ENCODE results near the gene KLHDC3.

Gene KLHDC3

GRCh38 chr6:43001843-43002242 lies 12.2 kb upstream of the KLHDC3 start:
- H3K27me3 ChIP-seq (ENCODE audit: control insufficient read depth, insufficient read depth, low read length), result no peaks in the 10 kb centered on the region
- H3K4me2 ChIP-seq (ENCODE audit: low read length), result no peak overlapping the region
- H3K4me1 ChIP-seq, result no peaks in the 10 kb centered on the region
- H2AFZ ChIP-seq, result no peak overlapping the region
- no peaks in the 10 kb centered on the region for H3K36me3 ChIP-seq (ENCODE audit: control insufficient read depth, insufficient read depth, low read length)
- no peak overlapping the region for H3K9ac ChIP-seq
- no peaks in the 10 kb centered on the region for H3K9me3 ChIP-seq (ENCODE audit: control insufficient read depth, low read length)
- H3K79me2 ChIP-seq, result peaks cover 17% of the 10 kb centered on the region
- H3K27ac ChIP-seq, result no peak overlapping the region
- TF ChIP-seq, protein P1, sequence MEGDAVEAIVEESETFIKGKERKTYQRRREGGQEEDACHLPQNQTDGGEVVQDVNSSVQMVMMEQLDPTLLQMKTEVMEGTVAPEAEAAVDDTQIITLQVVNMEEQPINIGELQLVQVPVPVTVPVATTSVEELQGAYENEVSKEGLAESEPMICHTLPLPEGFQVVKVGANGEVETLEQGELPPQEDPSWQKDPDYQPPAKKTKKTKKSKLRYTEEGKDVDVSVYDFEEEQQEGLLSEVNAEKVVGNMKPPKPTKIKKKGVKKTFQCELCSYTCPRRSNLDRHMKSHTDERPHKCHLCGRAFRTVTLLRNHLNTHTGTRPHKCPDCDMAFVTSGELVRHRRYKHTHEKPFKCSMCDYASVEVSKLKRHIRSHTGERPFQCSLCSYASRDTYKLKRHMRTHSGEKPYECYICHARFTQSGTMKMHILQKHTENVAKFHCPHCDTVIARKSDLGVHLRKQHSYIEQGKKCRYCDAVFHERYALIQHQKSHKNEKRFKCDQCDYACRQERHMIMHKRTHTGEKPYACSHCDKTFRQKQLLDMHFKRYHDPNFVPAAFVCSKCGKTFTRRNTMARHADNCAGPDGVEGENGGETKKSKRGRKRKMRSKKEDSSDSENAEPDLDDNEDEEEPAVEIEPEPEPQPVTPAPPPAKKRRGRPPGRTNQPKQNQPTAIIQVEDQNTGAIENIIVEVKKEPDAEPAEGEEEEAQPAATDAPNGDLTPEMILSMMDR (IDR thresholded peaks at IDR 0.05), result no peak
- no peak overlapping the region for H3K4me3 ChIP-seq (ENCODE audit: low read depth, low read length)

GRCh38 chr6:43005844-43006243 lies 8.2 kb upstream of the KLHDC3 start:
- no peak overlapping the region for H3K9ac ChIP-seq
- H3K4me2 ChIP-seq (ENCODE audit: low read length), result no peak overlapping the region
- H3K79me2 ChIP-seq, result peaks cover 2% of the 10 kb centered on the region
- no peaks in the 10 kb centered on the region for H3K36me3 ChIP-seq (ENCODE audit: control insufficient read depth, insufficient read depth, low read length)
- H3K27me3 ChIP-seq (ENCODE audit: control insufficient read depth, insufficient read depth, low read length), result no peaks in the 10 kb centered on the region
- H2AFZ ChIP-seq, result no peak overlapping the region
- TF ChIP-seq, protein P1 (IDR thresholded peaks at IDR 0.05), result no peak
- H3K4me3 ChIP-seq (ENCODE audit: low read depth, low read length), result no peak overlapping the region
- H3K4me1 ChIP-seq, result no peaks in the 10 kb centered on the region
- no peaks in the 10 kb centered on the region for H3K9me3 ChIP-seq (ENCODE audit: control insufficient read depth, low read length)
- H3K27ac ChIP-seq, result no peak overlapping the region

GRCh38 chr6:43006251-43006650 lies 7.8 kb upstream of the KLHDC3 start:
- no peak overlapping the region for H3K27ac ChIP-seq
- no peak overlapping the region for H3K9ac ChIP-seq
- H2AFZ ChIP-seq, result no peak overlapping the region
- no peaks in the 10 kb centered on the region for H3K4me1 ChIP-seq
- no peaks in the 10 kb centered on the region for H3K36me3 ChIP-seq (ENCODE audit: control insufficient read depth, insufficient read depth, low read length)
- H3K4me2 ChIP-seq (ENCODE audit: low read length), result no peak overlapping the region
- TF ChIP-seq, protein P1 (IDR thresholded peaks at IDR 0.05), result no peak
- no peaks in the 10 kb centered on the region for H3K27me3 ChIP-seq (ENCODE audit: control insufficient read depth, insufficient read depth, low read length)
- no peaks in the 10 kb centered on the region for H3K9me3 ChIP-seq (ENCODE audit: control insufficient read depth, low read length)
- no peak overlapping the region for H3K4me3 ChIP-seq (ENCODE audit: low read depth, low read length)
- H3K79me2 ChIP-seq, result peaks cover 2% of the 10 kb centered on the region

DNA sequence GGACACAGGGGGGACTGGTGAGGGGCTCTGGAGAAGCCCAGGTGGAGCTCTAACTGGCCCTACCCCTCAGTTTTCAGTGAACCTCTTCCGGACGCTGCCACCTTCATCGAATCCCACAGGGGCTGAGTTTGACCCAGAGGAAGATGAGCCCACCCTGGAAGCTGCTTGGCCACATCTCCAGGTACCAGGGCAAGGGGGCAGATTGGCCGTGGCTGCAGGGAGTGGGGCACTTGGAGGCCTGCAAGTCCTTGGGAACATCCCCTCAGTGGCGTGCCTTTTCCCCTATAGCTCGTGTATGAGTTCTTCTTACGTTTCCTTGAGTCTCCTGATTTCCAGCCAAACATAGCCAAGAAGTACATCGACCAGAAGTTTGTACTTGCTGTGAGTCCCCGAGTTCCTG lies 6.9 kb upstream of the KLHDC3 start:
- Histone ChIP-seq H3K79me2 (no peaks in the 10 kb centered on the region), H3K4me1 (no peaks in the 10 kb centered on the region), H3K36me3 (ENCODE audit: control insufficient read depth, insufficient read depth, low read length) (no peaks in the 10 kb centered on the region), H3K4me3 (ENCODE audit: low read depth, low read length) (no peak overlapping the region), H3K9ac (no peak overlapping the region), H2AFZ (no peak overlapping the region), H3K27me3 (ENCODE audit: control insufficient read depth, insufficient read depth, low read length) (no peaks in the 10 kb centered on the region), H3K4me2 (ENCODE audit: low read length) (no peak overlapping the region), H3K27ac (no peak overlapping the region), H3K9me3 (ENCODE audit: control insufficient read depth, low read length) (no peaks in the 10 kb centered on the region)
- TF ChIP-seq, protein P1 (IDR thresholded peaks at IDR 0.05), result no peak

- H3K9me3 ChIP-seq (ENCODE audit: control insufficient read depth, low read length), result no peaks in the 10 kb centered on the region
- no peak overlapping the region for H3K4me3 ChIP-seq (ENCODE audit: low read depth, low read length)
- no peak overlapping the region for H2AFZ ChIP-seq
- H3K4me2 ChIP-seq (ENCODE audit: low read length), result no peak overlapping the region
- no peak overlapping the region for H3K27ac ChIP-seq
- no peaks in the 10 kb centered on the region for H3K36me3 ChIP-seq (ENCODE audit: control insufficient read depth, insufficient read depth, low read length)
- no peaks in the 10 kb centered on the region for H3K27me3 ChIP-seq (ENCODE audit: control insufficient read depth, insufficient read depth, low read length)
- no peak overlapping the region for H3K9ac ChIP-seq
- TF ChIP-seq, protein P1 (IDR thresholded peaks at IDR 0.05), result peak; percentile 53
- peaks cover 1% of the 10 kb centered on the region for H3K79me2 ChIP-seq
- H3K4me1 ChIP-seq, result no peaks in the 10 kb centered on the region
Observed at GRCh38 chr6:43009124-43009523, 4.9 kb upstream of the KLHDC3 start.

Measured in parathyroid adenoma (tissue), 2 donors.